ENCODE measurements around the gene HIGD1A. TPM values are rescaled to one million over a fixed set of nuclear protein-coding genes. Genes with fewer than 3 reads are reported as not detected.

Gene HIGD1A
- 71.7 TPM for polyA plus RNA-seq (ENCODE audit: insufficient read length)

GRCh38 chr3:42804106-42804830, at the start of gene HIGD1A:
Gene HIGD1A, minus strand, starts transcription at chr3:42804490. Its CDS starts 10,237 bp downstream, at chr3:42794253.
- DNase-seq (ENCODE audit: low read depth), result peak; percentile 75

DNA sequence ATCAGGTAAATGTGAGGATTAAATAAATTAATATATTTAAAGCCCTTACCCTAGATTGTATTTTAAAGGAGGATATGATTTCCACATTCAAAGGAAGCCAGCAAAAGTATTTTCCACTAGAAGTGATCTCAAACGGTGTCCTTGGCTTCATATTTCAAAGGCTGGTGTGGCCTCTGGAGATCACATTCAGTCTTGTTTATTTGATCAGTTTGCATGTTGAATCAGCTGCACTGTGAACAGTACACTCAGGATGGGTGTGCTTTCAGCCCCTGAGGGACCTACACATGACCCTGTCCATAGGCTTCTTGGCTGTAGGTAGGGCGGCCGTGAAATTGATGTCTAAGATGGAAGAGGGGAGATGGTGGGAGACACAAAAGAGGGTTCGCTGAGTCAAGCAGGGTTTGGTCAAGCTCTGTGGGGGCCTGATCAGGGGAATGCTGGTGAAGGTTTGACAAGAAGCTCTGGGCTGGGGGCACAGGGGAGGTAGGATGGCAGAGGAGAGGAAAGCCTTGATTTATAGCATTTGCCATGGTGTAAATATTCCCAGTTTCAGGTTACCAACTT, 49.5 kb upstream of the HIGD1A start:
- no peak for DNase-seq (ENCODE audit: low read depth)

- no peak for DNase-seq (ENCODE audit: low read depth)
Observed at GRCh38 chr3:42853056-42853455, 48.8 kb upstream of the HIGD1A start.

DNA sequence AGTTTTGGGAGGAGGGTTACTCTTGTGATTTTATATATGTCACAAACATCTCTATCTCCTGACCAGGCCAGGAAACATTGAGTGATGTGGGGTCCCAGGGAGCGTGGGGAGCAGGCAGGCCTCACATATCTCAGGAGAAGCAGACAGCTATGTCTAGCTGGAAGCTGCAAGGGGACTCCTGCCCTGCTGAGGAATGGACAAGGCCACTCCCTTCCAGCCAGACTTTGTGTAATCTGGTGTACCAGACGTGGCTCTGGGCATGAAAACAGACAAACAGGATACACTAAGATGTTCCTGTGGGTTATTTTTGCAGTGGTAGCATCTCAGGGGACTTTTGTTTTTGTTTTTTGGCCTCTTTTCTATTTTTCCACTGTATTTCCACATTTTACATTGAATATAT, 48.2 kb upstream of the HIGD1A start:
- no peak for DNase-seq (ENCODE audit: low read depth)

DNA sequence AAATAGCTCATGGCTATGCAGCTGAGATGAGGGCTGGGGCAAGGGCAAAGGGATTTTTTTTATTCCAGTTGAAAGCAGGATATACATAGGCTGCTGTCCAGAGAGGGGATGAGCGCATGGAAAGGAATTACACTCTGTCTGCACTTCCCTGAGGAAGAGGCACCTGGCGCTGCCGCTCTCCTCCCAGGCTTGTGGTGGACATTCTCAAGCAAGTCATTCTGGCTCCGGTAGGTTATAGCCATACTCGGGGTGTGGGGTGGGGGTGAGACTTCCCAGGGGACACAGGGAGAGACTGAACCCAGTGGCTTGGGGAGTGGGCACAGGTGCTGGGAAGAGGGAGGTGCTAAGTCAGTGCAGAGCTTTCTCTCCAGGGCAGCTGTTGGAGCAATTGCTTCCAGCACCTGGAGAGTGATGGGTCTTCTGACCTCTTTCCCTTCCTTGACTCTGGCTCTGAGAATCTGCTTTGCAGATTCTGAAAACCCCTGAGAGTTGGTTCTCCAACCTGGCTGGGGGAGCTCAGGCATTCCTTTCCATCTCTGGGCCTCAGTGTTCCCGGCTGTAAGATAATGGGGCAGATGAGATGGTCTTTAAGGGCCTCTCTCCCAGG, 47.0 kb upstream of the HIGD1A start:
- no peak for DNase-seq (ENCODE audit: low read depth)

DNA sequence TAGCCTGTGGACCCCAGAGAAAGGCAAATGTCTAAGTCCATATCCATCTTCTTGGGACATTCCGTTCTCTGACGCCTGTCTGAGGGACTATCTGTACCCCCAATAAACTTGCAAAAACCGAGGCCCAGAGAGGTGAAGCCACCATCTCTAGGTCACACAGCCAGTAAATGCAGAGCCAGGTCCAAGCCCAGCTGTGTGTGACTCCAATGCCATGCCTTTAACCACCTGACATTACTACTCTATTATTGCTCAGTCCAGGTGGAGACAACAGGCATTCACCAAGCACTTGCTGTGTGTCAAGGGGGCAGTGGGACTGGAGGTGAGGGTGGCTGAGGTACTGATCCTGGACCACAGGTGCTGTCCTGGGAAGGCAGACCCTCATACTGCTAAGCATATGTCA, 46.0 kb upstream of the HIGD1A start:
- no peak for DNase-seq (ENCODE audit: low read depth)

- no peak for DNase-seq (ENCODE audit: low read depth)
Observed at GRCh38 chr3:42849017-42849416, 44.7 kb upstream of the HIGD1A start.

DNA sequence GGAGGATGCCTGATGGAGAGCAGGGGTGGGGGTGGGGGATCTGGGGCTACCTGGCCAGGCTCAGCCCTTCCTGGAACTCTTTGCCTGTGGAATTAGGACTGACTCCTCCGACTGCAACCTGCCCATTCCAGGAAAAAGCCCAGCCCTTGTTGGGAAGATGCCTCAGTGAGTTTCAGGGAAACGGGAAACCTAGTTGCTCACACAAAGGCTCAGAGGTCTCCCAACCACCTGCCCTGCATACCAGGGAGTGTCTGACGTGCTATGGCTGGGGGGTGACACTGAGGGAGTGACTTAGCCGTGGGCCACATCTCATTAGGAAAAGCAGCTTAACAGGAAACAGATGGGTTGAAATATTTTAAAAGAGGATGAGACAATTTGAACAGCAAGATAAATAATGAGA, 43.4 kb upstream of the HIGD1A start:
- no peak for DNase-seq (ENCODE audit: low read depth)

DNA sequence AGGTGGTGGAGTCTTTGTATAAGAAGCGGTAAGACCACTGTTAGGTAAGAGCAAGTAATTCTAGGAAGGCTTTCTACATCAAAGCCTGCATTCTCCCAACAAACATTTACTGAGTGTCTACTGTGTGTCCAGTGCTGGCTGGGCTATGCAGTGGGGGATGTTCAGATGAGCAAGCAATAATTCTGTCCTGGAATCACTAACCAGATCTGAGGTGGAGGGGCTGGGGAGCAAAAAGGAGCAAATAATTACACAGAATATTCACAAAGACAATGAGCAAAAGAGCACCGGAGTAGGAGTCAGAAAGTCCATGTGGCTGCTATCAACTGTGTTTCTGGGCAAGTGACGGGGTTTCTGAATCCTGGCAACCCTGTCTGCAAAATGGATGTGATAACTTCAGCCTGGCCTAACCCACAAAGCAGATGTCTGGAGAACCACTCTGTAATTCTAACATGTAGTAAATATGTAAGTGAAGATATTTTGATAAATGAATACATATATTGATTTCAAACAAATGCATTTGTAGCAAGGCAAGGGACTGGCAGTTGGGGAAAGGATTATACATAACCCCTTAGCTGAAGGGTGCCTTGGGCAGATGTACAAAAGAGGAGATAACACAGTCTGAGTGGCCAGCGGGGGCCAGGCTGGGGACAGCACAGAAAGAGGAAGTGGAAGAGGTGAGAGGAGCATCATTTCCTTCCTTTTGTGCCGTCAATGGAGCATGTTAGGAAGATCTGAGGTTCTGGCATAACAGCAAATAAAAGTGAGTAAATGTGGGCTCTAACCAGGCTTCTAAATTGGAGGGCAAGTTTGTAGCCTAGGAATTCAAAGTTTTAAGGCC, 42.6 kb upstream of the HIGD1A start:
- no peak for DNase-seq (ENCODE audit: low read depth)

- DNase-seq (ENCODE audit: low read depth), result no peak
Observed at GRCh38 chr3:42844815-42845214, 40.5 kb upstream of the HIGD1A start.

GRCh38 chr3:42844412-42844713, 40.1 kb upstream of the HIGD1A start:
- no peak for DNase-seq (ENCODE audit: low read depth)

- no peak for DNase-seq (ENCODE audit: low read depth)
Observed at GRCh38 chr3:42843713-42844411, 39.6 kb upstream of the HIGD1A start.

DNA sequence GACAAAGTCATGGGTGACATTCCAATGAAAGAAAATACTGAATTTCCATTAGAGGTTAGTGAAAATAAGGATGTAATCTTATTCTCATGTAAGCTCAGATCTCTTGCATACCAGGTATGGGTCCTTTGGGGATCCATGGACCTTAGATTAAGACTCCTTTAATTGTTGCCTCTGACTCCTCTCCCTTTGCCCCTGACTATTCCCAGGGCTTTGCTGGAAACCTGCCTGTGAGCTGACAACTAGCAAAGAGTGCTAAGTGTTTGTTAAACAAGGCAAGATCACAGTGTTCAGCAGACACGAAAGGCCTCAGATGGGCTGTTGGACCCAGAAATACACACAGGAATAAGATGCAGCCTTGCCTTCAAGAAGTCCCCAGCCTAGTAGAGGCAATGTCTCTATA, 37.0 kb upstream of the HIGD1A start:
- DNase-seq (ENCODE audit: low read depth), result no peak

GRCh38 chr3:42839616-42840015, 35.3 kb upstream of the HIGD1A start:
- no peak for DNase-seq (ENCODE audit: low read depth)

GRCh38 chr3:42838571-42838970, 34.3 kb upstream of the HIGD1A start:
- DNase-seq (ENCODE audit: low read depth), result no peak

GRCh38 chr3:42836150-42837123, 32.1 kb upstream of the HIGD1A start:
- no peak for DNase-seq (ENCODE audit: low read depth)

- no peak for DNase-seq (ENCODE audit: low read depth)
Observed at GRCh38 chr3:42831321-42831713, 27.0 kb upstream of the HIGD1A start.

GRCh38 chr3:42830437-42831320, 26.4 kb upstream of the HIGD1A start:
- DNase-seq (ENCODE audit: low read depth), result no peak

DNA sequence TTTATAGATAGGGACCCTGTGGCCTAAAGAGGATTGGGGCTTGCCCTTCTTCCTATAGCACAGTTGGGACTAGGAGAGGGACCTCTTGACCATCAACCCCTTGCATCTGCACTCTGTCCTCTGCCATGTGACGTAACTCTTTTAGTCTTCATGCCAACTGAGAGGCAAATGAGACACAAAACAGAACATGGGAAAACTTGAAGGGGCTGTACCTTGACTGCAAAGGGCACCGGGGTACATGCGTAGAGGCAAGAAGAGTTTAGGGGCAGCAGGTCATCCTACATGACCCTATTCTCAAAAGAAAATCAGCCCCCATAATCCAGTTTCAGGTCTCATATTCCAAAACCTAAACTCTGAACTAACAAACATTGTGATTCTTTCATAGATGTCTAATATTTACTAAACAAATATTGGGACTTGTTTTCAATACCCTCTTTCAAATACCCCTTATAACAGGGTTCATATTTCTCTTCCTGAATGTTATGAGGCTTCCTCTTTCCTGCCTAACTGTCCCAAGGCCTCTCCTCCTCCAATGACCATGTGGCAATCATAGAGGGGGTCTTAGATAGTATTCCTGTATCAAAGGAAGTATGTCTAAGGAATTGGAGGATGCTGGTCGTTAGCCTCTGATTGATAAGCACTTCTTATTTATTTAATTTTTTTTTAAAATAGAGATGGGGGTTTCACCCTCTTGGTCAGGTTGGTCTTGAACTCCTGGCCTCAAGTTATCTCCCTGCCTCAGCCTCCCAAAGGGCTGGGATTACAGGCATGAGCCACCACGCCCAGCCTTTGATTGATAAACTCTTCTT, 25.5 kb upstream of the HIGD1A start:
- DNase-seq (ENCODE audit: low read depth), result no peak

Data from forelimb muscle (tissue), 1 donor.